Bronchus fibroblast of lung (primary cell): ENCODE results near the gene RXRB. TPM values are rescaled to one million over a fixed set of nuclear protein-coding genes. Genes with fewer than 3 reads are reported as not detected.

ENCODE experiments used
- total RNA-seq: library from RNA; depleted of rRNA; stranded (reverse); fragments of >200 nt; gene quantifications from 2 replicates; pipeline ENCODE4 v1.2.3, GENCODE V29; 2015

The RXRB gene
- 22.2 and 23.2 TPM in 2 replicates for total RNA-seq

DNA sequence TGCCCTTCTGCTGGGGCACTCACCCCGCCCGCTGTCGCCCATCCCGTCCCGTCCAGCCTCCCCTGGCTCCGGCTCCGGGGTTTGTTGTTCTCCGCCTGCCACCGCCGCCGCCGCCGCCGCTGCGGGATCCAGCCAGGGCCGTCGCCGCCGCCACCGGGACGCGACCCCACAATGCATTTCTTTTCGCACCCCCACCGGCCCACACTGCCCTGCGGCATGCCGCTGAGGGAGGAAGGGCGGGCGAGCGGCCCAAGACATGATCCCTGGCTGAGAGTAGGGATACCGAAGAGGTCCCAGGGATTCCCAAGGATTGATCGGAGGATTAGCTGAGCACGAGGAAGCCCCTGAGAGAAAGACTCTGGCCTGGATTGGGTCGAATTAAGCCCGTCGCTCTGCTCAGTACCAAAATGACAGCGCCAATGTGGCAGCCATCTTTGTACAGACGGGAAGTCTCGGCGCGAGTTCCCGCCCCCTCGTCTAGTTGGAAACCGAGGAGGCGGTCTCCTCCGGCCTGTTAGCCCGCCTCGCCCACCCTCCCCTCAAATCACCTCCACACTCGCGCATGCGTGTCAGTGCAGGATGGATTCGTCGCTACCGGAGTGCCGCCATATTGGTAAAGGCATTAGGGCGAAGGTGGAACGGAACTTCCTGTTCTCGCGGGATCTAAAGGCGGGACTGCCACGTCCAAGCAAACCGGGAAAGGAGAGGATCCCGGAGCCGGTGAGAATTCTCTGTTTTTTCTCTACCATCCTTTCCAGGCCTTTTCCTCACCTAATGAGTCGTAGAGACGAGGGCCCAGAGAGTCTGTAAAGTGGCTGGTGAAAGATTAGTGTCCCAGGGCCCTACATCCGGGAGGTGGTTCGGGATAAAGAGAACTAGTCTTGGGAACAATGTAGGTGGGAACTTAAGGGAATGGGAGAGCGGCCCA is at the start of gene RXRB, which contains the start of gene SLC39A7:
Gene RXRB (minus strand): TSS at position 447 of the 928 bp plus-strand sequence. CDS start 189 bp downstream, at position 258.
Gene SLC39A7 (plus strand): TSS at position 649 of the 928 bp plus-strand sequence. CDS start 379 bp downstream, outside the sequence.

DNA sequence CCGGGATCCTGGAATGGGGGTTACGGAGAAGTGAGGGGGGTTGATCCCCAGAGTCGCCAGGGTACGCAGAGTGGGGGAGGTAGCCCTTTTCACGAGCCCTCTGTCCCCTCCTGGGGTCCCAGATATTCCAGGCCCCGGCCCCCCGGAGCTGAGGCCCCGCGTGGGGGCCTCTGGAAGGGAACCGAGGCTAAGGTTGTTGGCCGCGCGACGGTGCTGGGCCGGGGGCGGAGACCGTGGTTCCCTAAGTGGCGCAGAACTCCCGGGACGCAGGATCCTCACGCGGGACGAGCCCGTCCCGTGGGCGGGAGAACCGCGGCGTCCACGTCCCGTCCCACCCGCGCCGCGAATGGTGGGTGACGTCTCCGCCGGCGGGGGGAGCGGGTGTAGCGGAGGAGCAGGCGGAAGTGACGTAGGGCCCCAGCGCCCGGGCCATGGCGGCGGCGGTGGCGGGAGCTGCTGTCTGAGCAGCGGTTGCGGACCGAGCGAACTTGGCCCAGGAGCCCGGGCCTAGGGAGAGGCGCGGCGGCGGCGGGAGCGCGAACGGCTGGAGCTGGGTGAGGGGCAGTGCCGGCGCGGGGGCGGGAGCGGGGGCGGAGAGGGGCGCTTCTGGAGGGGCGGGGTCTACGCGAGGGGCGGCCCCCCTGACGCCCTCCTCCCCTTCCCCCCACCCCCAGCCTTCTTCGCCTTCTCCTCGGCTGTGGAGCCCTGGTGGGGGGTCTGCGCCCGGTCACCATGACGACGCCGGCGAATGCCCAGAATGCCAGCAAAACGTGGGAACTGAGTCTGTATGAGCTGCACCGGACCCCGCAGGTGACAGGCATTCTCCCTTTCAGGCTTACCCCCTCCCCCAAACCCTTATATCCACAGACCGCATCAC is 7.9 kb upstream of the RXRB start, which contains the start of gene RING1:
Gene RING1 (plus strand): TSS at position 410 of the 877 bp plus-strand sequence. CDS start 323 bp downstream, at position 733.

DNA sequence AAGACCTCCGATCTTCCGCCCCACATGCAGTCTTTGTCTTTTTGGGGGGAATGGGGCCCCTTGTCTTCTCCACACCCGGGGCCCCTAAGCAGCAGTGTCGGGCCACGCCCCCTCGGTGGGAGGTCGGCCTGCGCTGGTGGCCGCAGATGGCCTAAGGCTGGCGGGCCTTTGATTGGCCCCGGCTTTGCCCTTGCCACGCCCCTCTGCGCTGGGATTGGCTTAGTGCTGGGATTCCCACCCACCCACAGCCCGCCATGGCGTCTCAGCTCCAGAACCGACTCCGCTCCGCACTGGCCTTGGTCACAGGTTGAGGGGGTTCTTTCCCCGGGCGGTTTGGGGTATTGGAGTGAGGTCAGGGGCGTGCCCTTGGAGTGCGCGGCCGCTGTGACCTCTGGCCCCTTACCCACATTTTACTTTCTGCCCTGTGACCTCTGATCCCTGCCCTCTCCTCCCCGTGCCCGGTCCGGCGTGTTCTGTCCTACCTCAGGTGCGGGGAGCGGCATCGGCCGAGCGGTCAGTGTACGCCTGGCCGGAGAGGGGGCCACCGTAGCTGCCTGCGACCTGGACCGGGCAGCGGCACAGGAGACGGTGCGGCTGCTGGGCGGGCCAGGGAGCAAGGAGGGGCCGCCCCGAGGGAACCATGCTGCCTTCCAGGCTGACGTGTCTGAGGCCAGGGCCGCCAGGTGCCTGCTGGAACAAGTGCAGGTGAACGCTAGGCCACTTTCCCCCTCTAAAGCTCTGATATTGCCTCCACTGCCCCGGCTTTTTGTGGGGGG is 4.1 kb upstream of the RXRB start, which contains the start of gene HSD17B8:
Gene HSD17B8 (plus strand): TSS at position 241 of the 776 bp plus-strand sequence. CDS start 14 bp downstream, at position 255.

DNA sequence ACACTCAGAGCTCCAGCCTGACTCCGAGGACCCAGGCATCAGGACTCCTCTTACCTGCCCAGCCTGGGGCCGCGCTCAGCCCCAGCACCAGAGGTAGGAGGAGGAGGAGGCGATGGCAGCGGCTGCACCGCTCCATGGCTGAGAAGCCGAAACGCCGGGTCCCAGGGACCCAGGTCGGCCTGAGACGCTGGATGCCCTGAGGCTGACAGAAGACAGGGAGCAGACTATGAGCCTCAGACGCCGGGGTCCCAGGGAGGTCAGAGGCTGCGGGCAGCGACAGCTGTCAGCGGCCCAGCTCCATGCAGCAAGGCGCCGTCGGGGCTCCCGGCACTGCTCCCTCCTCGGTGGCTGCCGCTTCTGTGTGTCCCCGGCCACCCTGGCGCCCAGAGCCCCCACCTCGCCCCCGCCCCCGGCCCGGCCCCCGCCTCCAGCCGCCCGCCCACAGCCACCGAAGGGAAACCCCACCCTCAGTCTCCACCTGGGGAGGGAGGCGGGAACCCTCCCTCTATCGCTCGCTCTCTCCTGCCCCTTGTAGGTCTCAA is 8.3 kb downstream of the RXRB start, which contains the start of gene COL11A2:
Gene COL11A2 (minus strand): TSS at position 363 of the 542 bp plus-strand sequence. CDS start 227 bp downstream, at position 136.

Other genes with a start within 250 kb of the RXRB start
- gene HLA-DMA, start 247.6 kb downstream of the RXRB start, total RNA-seq = 2.7 and 3.4 TPM in 2 replicates
- 85.8 and 87.9 TPM in 2 replicates for gene BRD2, start 232.1 kb downstream of the RXRB start, total RNA-seq
- not detected in 2 replicates for gene HLA-DOA, start 191.1 kb downstream of the RXRB start, total RNA-seq
- gene HLA-DPA1, start 127.0 kb downstream of the RXRB start, total RNA-seq = 0.50 TPM in 1 of 2 replicates, not detected in the other
- 4.0 TPM in 1 of 2 replicates, not detected in the other for gene HLA-DPB1, start 124.7 kb downstream of the RXRB start, total RNA-seq
- 0.15 and 1.2 TPM in 2 replicates for gene COL11A2, start 8.2 kb downstream of the RXRB start, total RNA-seq
- gene SLC39A7, start 202 bp upstream of the RXRB start, total RNA-seq = 126 and 133 TPM in 2 replicates
- 10.7 and 11.1 TPM in 2 replicates for gene HSD17B8, start 4.0 kb upstream of the RXRB start, total RNA-seq
- 12.9 and 13.2 TPM in 2 replicates for gene RING1, start 7.8 kb upstream of the RXRB start, total RNA-seq
- gene VPS52, start 71.2 kb upstream of the RXRB start, total RNA-seq = 29.3 and 29.9 TPM in 2 replicates
- 4,367 and 4,951 TPM in 2 replicates for gene RPS18, start 71.4 kb upstream of the RXRB start, total RNA-seq
- gene B3GALT4, start 76.5 kb upstream of the RXRB start, total RNA-seq = 4.4 and 4.9 TPM in 2 replicates
- 74.8 and 75.7 TPM in 2 replicates for gene WDR46, start 88.6 kb upstream of the RXRB start, total RNA-seq
- 87.8 and 95.1 TPM in 2 replicates for gene PFDN6, start 88.9 kb upstream of the RXRB start, total RNA-seq
- gene RGL2, start 98.3 kb upstream of the RXRB start, total RNA-seq = 25.7 and 26.8 TPM in 2 replicates
- 61.8 and 65.1 TPM in 2 replicates for gene TAPBP, start 113.4 kb upstream of the RXRB start, total RNA-seq
- 14.4 and 15.6 TPM in 2 replicates for gene ZBTB22, start 117.1 kb upstream of the RXRB start, total RNA-seq
- 47.9 and 56.7 TPM in 2 replicates for gene DAXX, start 122.3 kb upstream of the RXRB start, total RNA-seq
- 75.8 and 81.9 TPM in 2 replicates for gene KIFC1, start 191.2 kb upstream of the RXRB start, total RNA-seq
- 24.1 and 29.6 TPM in 2 replicates for gene PHF1, start 210.3 kb upstream of the RXRB start, total RNA-seq
- 317 and 380 TPM in 2 replicates for gene CUTA, start 217.4 kb upstream of the RXRB start, total RNA-seq
- gene SYNGAP1, start 219.4 kb upstream of the RXRB start, total RNA-seq = 3.4 and 4.8 TPM in 2 replicates